Fibroblast of mammary gland (primary cell): Measurements from ENCODE around the gene RREB1.

ENCODE experiments used
- DNase-seq: peaks from one replicate; pipeline ENCODE4 v3.0.0-alpha.2; 2010; ENCODE audit warnings: low read depth
- H3K4me3 ChIP-seq: 2 replicates; pipeline ENCODE4 v1.5.1; 2011; ENCODE audit warnings: low read depth, mild to moderate bottlenecking, low read length, moderate library complexity; ENCODE audit not compliant: control insufficient read depth
- TF ChIP-seq, protein P1 (sequence below): conservative IDR thresholded peaks from 2 replicates; pipeline ENCODE4 v1.5.1; 2011; ENCODE audit warnings: low read depth, low read length, inconsistent platforms; ENCODE audit not compliant: control insufficient read depth, insufficient read depth

RREB1 gene

GRCh38 chr6:7215131-7215530, 107.4 kb downstream of the RREB1 start:
- TF ChIP-seq, protein P1, sequence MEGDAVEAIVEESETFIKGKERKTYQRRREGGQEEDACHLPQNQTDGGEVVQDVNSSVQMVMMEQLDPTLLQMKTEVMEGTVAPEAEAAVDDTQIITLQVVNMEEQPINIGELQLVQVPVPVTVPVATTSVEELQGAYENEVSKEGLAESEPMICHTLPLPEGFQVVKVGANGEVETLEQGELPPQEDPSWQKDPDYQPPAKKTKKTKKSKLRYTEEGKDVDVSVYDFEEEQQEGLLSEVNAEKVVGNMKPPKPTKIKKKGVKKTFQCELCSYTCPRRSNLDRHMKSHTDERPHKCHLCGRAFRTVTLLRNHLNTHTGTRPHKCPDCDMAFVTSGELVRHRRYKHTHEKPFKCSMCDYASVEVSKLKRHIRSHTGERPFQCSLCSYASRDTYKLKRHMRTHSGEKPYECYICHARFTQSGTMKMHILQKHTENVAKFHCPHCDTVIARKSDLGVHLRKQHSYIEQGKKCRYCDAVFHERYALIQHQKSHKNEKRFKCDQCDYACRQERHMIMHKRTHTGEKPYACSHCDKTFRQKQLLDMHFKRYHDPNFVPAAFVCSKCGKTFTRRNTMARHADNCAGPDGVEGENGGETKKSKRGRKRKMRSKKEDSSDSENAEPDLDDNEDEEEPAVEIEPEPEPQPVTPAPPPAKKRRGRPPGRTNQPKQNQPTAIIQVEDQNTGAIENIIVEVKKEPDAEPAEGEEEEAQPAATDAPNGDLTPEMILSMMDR = no peak
- no peak overlapping the region for H3K4me3 ChIP-seq
- peak; percentile 58 for DNase-seq

DNA sequence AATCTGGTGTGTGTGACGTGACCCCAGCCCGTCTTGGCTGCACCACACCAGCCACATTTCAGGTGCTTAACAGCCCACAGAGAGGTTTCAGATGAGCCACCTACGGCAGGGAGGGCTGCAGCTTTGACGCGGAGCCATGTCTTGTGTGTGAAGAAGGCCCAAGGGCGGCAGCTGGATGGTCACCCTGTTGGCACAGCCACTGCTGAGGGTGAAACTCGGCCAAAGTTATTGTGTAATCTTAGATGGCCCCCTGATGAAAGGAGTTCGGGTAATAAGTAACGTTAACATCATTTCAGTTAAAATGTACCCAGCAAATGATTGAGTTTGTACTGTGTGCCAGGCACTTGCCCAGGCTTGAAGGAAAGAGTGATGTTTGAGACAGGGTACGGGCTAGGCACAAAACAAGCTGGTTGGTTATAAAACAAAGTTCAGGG, 108.1 kb downstream of the RREB1 start:
- no peak for DNase-seq
- H3K4me3 ChIP-seq = no peak overlapping the region

DNA sequence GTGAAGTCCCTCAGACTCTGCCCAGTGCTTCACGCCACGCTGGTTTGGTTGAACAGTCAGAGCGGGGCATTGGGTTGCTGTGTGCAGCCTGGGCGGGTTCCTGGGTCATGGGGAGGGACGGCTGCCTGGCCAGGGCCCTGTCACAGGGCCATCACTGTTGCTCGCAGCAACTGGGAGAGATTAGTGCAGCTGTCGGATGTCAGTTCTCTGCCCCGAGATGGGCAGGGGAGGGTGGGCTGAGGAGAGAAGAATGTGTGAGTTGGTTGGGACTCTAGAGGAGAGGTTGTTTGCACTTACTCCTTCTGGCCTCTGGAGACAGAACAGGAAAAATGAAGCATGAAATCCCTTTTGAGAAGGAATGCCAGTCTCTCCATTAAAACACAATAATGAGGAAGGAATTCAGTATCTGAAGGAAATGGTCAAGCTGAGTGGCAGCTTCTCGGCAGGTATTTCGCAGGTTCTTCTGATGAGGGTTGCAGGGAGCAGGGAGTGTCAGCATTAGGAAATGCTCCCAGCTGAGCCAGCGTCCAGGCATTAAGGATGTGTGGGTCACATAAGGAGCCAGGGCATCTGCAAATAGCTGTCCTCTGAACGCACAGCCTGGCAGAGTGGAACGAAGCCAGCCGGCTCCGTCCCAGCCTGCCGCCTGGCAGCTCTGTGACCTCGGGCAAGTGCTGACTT, 109.3 kb downstream of the RREB1 start:
- H3K4me3 ChIP-seq = no peak overlapping the region
- TF ChIP-seq, protein P1 = peak; percentile 1
- DNase-seq = no peak

More for the DNA sequence above, 108.1 kb downstream of the RREB1 start:
- TF ChIP-seq, protein P1 = no peak

DNA sequence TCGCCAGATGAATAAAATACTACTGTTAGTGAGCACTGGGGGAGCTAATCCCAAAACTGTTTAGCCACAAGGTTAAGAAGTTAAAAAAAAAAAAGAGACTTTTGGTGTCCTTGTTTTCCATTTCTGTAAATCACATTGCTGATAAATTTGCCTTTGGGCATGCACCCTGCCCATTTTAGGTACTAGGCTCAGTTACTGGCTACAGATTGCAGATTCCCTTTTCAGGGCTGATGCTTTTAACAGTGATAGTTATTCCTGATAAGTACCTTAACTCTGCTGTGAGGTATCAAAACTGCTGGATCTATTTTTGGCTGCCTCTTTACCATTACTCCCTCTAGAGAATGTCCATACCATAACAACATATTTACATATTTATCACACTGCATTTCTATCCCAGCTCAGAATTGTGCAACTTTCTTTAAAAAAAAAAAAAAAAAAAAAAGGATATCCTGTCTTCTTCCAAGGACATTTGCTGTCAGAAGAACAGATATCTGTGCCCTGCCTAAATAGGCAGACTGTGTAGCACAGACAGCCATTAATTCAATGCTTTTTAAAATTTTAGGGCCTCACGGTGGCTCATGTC, 110.7 kb downstream of the RREB1 start:
- peak; percentile 14 for DNase-seq

DNA sequence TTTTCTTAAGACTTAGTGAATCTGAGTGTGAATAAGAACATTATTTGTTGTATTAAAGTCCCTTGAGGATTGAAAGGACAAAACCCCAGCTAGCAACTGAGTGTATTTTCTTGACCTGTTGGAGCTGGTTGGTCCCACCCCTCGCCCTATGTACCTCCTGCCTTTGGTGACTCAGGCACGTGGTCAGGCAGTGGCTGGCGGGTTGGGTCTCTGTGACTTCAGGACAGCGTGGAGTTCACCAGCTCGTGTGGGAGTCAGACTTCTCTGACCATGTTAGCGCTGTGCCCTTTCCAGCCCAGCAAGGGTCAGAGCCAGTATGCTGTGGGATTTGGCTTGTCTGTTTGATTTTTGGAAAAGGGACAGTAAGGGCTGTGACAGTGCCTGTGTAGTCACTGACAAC, 111.5 kb downstream of the RREB1 start:
- peak; percentile 74 for DNase-seq
- TF ChIP-seq, protein P1 = no peak
- H3K4me3 ChIP-seq = no peak overlapping the region

More for the DNA sequence above, 110.7 kb downstream of the RREB1 start:
- no peak overlapping the region for H3K4me3 ChIP-seq
- TF ChIP-seq, protein P1 = peak; percentile 2

DNA sequence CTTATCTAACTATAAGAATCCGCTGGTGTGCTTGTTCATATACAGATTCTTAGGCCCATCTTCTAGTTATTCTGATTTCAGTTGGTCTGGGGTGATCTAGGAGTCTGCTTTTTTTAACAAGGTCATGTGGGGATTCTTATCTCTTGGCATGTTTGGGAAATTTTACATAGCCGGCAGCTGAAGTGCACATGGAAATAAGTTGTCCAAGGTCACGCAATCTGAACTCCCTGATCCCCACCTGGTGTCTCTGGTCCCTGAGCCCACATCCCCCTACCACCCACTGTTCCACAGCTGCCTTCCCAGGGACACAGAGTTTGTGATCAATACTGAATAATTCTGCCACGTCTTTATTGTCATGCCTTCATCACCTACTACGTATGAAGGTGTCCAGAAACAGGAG, 114.4 kb downstream of the RREB1 start:
- no peak overlapping the region for H3K4me3 ChIP-seq
- no peak for DNase-seq
- TF ChIP-seq, protein P1 = no peak
